A204.1 (cell line): Measurements from ENCODE around the gene EML3.
"Not testable (repeated sequence)": the region's sequence is repeated elsewhere in the genome, so short reads cannot be mapped to it uniquely, and the experiment has no call there.

ENCODE experiments used
- FAIRE-seq: peaks from 2 replicates; lab custom pipeline; 2012; peaks lifted over from hg19 to GRCh38; lab: Jason Lieb, UNC

EML3 gene

GRCh38 chr11:62571493-62571892, 41.1 kb downstream of the EML3 start:
- not testable (repeated sequence) for FAIRE-seq

- FAIRE-seq: not testable (repeated sequence)
These were observed 41.7 kb downstream of the EML3 start for GRCh38 chr11:62570903-62571302.

GRCh38 chr11:62569611-62570010, 43.0 kb downstream of the EML3 start:
- FAIRE-seq: no peak

GRCh38 chr11:62567018-62567633, 45.4 kb downstream of the EML3 start:
- no peak for FAIRE-seq

- FAIRE-seq: no peak
These were observed 46.3 kb downstream of the EML3 start for GRCh38 chr11:62566247-62566646.

GRCh38 chr11:62565100-62565802, 47.3 kb downstream of the EML3 start:
- no peak for FAIRE-seq

GRCh38 chr11:62561677-62562230, 50.8 kb downstream of the EML3 start:
- not testable (repeated sequence) for FAIRE-seq

- FAIRE-seq: no peak
These were observed 51.9 kb downstream of the EML3 start for GRCh38 chr11:62560566-62561103.

- FAIRE-seq: not testable (repeated sequence)
These were observed 52.9 kb downstream of the EML3 start for GRCh38 chr11:62559626-62560025.

- FAIRE-seq: no peak
These were observed 53.4 kb downstream of the EML3 start for GRCh38 chr11:62559204-62559603.

GRCh38 chr11:62558669-62559068, 53.9 kb downstream of the EML3 start:
- FAIRE-seq: no peak

- no peak for FAIRE-seq
These were observed 55.5 kb downstream of the EML3 start for GRCh38 chr11:62556875-62557631.

- FAIRE-seq: no peak
These were observed 56.3 kb downstream of the EML3 start for GRCh38 chr11:62556108-62556874.

GRCh38 chr11:62555464-62556107, 57.0 kb downstream of the EML3 start:
- FAIRE-seq: no peak

GRCh38 chr11:62554387-62555167, 58.0 kb downstream of the EML3 start:
- no peak for FAIRE-seq

GRCh38 chr11:62553839-62554361, 58.7 kb downstream of the EML3 start:
- FAIRE-seq: no peak

- FAIRE-seq: no peak
These were observed 59.3 kb downstream of the EML3 start for GRCh38 chr11:62553080-62553838.

GRCh38 chr11:62552485-62553079, 60.0 kb downstream of the EML3 start:
- no peak for FAIRE-seq
